Omental fat pad (tissue), 4 donors: Measurements from ENCODE around the gene STRAP. TPM values are rescaled to one million over a fixed set of nuclear protein-coding genes. Genes with fewer than 3 reads are reported as not detected.

Experiments
- ATAC-seq: fragments of 150-250 bp; one replicate; pipeline ENCODE4 v1.9.1; 2016; ENCODE audit warnings: mild to moderate bottlenecking, moderate library complexity; ENCODE audit not compliant: low FRiP score
- DNase-seq: peaks from one replicate; pipeline ENCODE4 v3.0.0-alpha.2; 2019; ENCODE audit warnings: low spot score
- CTCF ChIP-seq, 3 donors: fragments of 450-650 bp; IDR thresholded peaks; one replicate each; pipeline ENCODE4 v1.5.1; 2016 to 2017; ENCODE audit warnings: antibody characterized with exemption in 3 of 3, mild to moderate bottlenecking in 3 of 3, moderate library complexity in 2 of 3
- total RNA-seq, 4 donors: library from RNA; depleted of rRNA; stranded (reverse); fragments of >200 nt; gene quantifications; one replicate each; pipeline ENCODE4 v1.1.0, GENCODE V29; 2016

The STRAP gene
- total RNA-seq, 4 donors from 2014 or later: 48.2 to 83.7 (median 68.1) TPM

- no peak for TF ChIP-seq CTCF (IDR thresholded peaks at IDR 0.05)
- ATAC-seq: no peak
- no peak for DNase-seq
These were observed 4.3 kb downstream of the STRAP start for GRCh38 chr12:15886372-15887042.

GRCh38 chr12:15887043-15887817 is 5.0 kb downstream of the STRAP start:
- DNase-seq (no peak), ATAC-seq (no peak)
- no peak for TF ChIP-seq CTCF (IDR thresholded peaks at IDR 0.05)

GRCh38 chr12:15892645-15893259 is 10.6 kb downstream of the STRAP start:
- ATAC-seq: no peak
- TF ChIP-seq CTCF (IDR thresholded peaks at IDR 0.05): no peak
- no peak for DNase-seq

GRCh38 chr12:15893260-15893659 is 11.1 kb downstream of the STRAP start:
- DNase-seq (no peak), ATAC-seq (no peak)
- no peak for TF ChIP-seq CTCF (IDR thresholded peaks at IDR 0.05)

- ATAC-seq (no peak), DNase-seq (no peak)
- TF ChIP-seq CTCF (IDR thresholded peaks at IDR 0.05): no peak
These were observed 14.7 kb downstream of the STRAP start for GRCh38 chr12:15896867-15897266.

- DNase-seq (no peak), ATAC-seq (no peak)
- TF ChIP-seq CTCF (IDR thresholded peaks at IDR 0.05): no peak
These were observed 15.2 kb downstream of the STRAP start for GRCh38 chr12:15897433-15897832.
